Gastroesophageal sphincter (tissue), 3 donors: Measurements from ENCODE around the gene GLMN.

Experiments used
- CTCF ChIP-seq, 4 experiments: fragments of 200-600 bp in 2 of 4; fragments of 450-650 bp in 2 of 4; sonication (generic) in 1 of 4; IDR thresholded peaks; one replicate each; pipeline ENCODE4 v1.5.1; 2017 to 2019; ENCODE audit warnings: antibody characterized with exemption in 4 of 4, mild to moderate bottlenecking in 2 of 4, moderate library complexity in 2 of 4
- POLR2A ChIP-seq, 2 donors: fragments of 450-650 bp; IDR thresholded peaks; one replicate each; pipeline ENCODE4 v1.6.1; 2017; ENCODE audit warnings: antibody characterized with exemption in 2 of 2, mild to moderate bottlenecking in 2 of 2, moderate library complexity in 1 of 2
- POLR2AphosphoS5 ChIP-seq: sonication (generic); formaldehyde crosslinking; IDR thresholded peaks from one replicate; pipeline ENCODE4 v1.6.1; 2017; ENCODE audit warnings: antibody characterized with exemption

- TF ChIP-seq CTCF (IDR thresholded peaks at IDR 0.05) (no peak), POLR2A (IDR thresholded peaks at IDR 0.05) (no peak), POLR2AphosphoS5 (no peak)
These were observed 80.2 kb downstream of the GLMN start for GRCh38 chr1:92218559-92218958.
